IMR-90 (cell line): ENCODE data around the gene ITPK1. TPM values are rescaled to one million over a fixed set of nuclear protein-coding genes. Genes with fewer than 3 reads are reported as not detected.

Experiments
- polyA plus RNA-seq, 3 experiments: library from polyadenylated mRNA; depleted of rRNA; stranded (reverse); fragments of >200 nt; gene quantifications; 2 replicates each; pipeline ENCODE4 v1.2.3, GENCODE V29; 2012; ENCODE audit warnings: low replicate concordance in 1 of 3
- total RNA-seq: library from RNA; depleted of rRNA; stranded (reverse); fragments of >200 nt; gene quantifications from 2 replicates; pipeline ENCODE4 v1.2.3, GENCODE V29; 2012; rRNA removed

The ITPK1 gene
- total and polyA plus RNA-seq, 2 of the 4 experiments (the other 2 are of a cell fraction): 21.7 to 26.9 TPM

Other genes with a start within 250 kb of the ITPK1 start
- gene CHGA, start 192.8 kb downstream of the ITPK1 start, total RNA-seq: not detected in 2 replicates
- not detected in 2 replicates for gene CHGA, start 192.8 kb downstream of the ITPK1 start, polyA plus RNA-seq (2012; rRNA removed)
- 9.9 and 12.8 TPM in 2 replicates for gene MOAP1, start 69.0 kb upstream of the ITPK1 start, total RNA-seq
- 10.7 and 13.2 TPM in 2 replicates for gene MOAP1, start 69.0 kb upstream of the ITPK1 start, polyA plus RNA-seq (2012; rRNA removed)
- gene LYSET, start 69.4 kb upstream of the ITPK1 start, total RNA-seq: 8.3 and 10.2 TPM in 2 replicates
- gene LYSET, start 69.4 kb upstream of the ITPK1 start, polyA plus RNA-seq (2012; rRNA removed): 5.0 and 6.3 TPM in 2 replicates
- gene GON7, start 91.1 kb upstream of the ITPK1 start, total RNA-seq: 4.3 and 10.3 TPM in 2 replicates
- 5.6 and 7.8 TPM in 2 replicates for gene GON7, start 91.1 kb upstream of the ITPK1 start, polyA plus RNA-seq (2012; rRNA removed)
- gene UBR7, start 91.3 kb upstream of the ITPK1 start, total RNA-seq: 29.4 and 55.8 TPM in 2 replicates
- gene UBR7, start 91.3 kb upstream of the ITPK1 start, polyA plus RNA-seq (2012; rRNA removed): 20.3 and 24.2 TPM in 2 replicates
- 30.5 and 30.6 TPM in 2 replicates for gene BTBD7, start 217.1 kb upstream of the ITPK1 start, total RNA-seq
- 11.9 and 12.3 TPM in 2 replicates for gene BTBD7, start 217.1 kb upstream of the ITPK1 start, polyA plus RNA-seq (2012; rRNA removed)
- not detected in 2 replicates for gene COX8C, start 231.3 kb upstream of the ITPK1 start, total RNA-seq
- not detected in 2 replicates for gene COX8C, start 231.3 kb upstream of the ITPK1 start, polyA plus RNA-seq (2012; rRNA removed)